HepG2 (cell line): ENCODE data around the gene ABCB9. TPM values are rescaled to one million over a fixed set of nuclear protein-coding genes. Genes with fewer than 3 reads are reported as not detected.

Experiments used
- ATAC-seq: fragments of 200-7000 bp; cut with Tn5 transposase; 3 replicates; pipeline ENCODE4 v1.9.1; 2020; ENCODE audit warnings: mild to moderate bottlenecking, moderate library complexity
- BruUV-seq: library from RNA; stranded (reverse); fragments of 400-500 nt; replicated peaks from 2 replicates; lab custom pipeline; 2021; lab: Mats Ljungman, UMichigan
- CTCF ChIA-PET: fragments of 300-600 bp; formaldehyde crosslinking; extraction: SDS; loops from one replicate; lab custom pipeline; 2021; ENCODE audit warnings: low total read pairs, inconsistent platforms, low intra/inter-chr PET ratio; lab: Yijun Ruan, JAX
- POLR2A ChIA-PET: fragments of 350-600 bp; sonication (Branson Sonifier 250); formaldehyde crosslinking; loops from one replicate; lab custom pipeline; 2020; ENCODE audit warnings: antibody characterized with exemption, inconsistent platforms; lab: Yijun Ruan, JAX
- DNase-seq: peaks from one replicate; pipeline ENCODE4 v3.0.0-alpha.2; 2015; ENCODE audit warnings: low spot score
- FAIRE-seq: peaks from 3 replicates; lab custom pipeline; 2011; peaks lifted over from hg19 to GRCh38; lab: Jason Lieb, UNC
- H2AFZ ChIP-seq: one replicate; pipeline ENCODE4 v1.6.1; 2011; ENCODE audit warnings: low read length, inconsistent platforms
- H3K27ac ChIP-seq: fragments of 300-600 bp; 3 replicates; pipeline ENCODE4 v1.8.0; 2011; ENCODE audit warnings: mixed run types, mild to moderate bottlenecking, mixed read lengths, low read length, inconsistent platforms; ENCODE audit not compliant: insufficient read depth; ENCODE audit errors: extremely low read length
- H3K27me3 ChIP-seq, 2 experiments: fragments of 200-600 bp in 1 of 2; 2 replicates in 1 of 2; 3 replicates in 1 of 2; pipeline versions ENCODE4 v1.6.0 to v1.8.0; 2011; ENCODE audit warnings: low read length in 2 of 2, mild to moderate bottlenecking in 2 of 2, moderate library complexity in 2 of 2, inconsistent platforms in 1 of 2; ENCODE audit not compliant: insufficient read depth in 2 of 2, control insufficient read depth in 1 of 2
- H3K36me3 ChIP-seq, 2 experiments: fragments of 200-600 bp in 1 of 2; replicated peaks in 1 of 2; 2 replicates in 1 of 2; 3 replicates in 1 of 2; pipeline versions ENCODE4 v1.5.1 to v1.8.0; 2011; ENCODE audit warnings: low read length in 2 of 2, inconsistent platforms in 1 of 2; ENCODE audit not compliant: insufficient read depth in 2 of 2, control insufficient read depth in 1 of 2
- H3K4me1 ChIP-seq: 2 replicates; pipeline ENCODE4 v1.5.1; 2012; ENCODE audit warnings: low read length, inconsistent platforms; ENCODE audit not compliant: insufficient read depth
- H3K4me2 ChIP-seq: 2 replicates; pipeline ENCODE4 v1.6.0; 2011; ENCODE audit warnings: low read depth, low read length, inconsistent platforms
- H3K4me3 ChIP-seq, 3 experiments: fragments of 200-600 bp in 1 of 3; sonication (generic), shearing (Covaris generic) in 1 of 3; replicated peaks in 1 of 3; 2 replicates each; pipeline ENCODE4 v1.5.1; 2011 to 2016; ENCODE audit warnings: low read length in 3 of 3, inconsistent platforms in 2 of 3, low read depth in 2 of 3, mild to moderate bottlenecking in 2 of 3, control low read depth in 1 of 3, mixed read lengths in 1 of 3; ENCODE audit not compliant: insufficient read depth in 1 of 3
- H3K79me2 ChIP-seq: one replicate; pipeline ENCODE4 v1.6.1; 2011; ENCODE audit warnings: low read length, inconsistent platforms; ENCODE audit not compliant: insufficient read depth
- H3K9ac ChIP-seq: 2 replicates; pipeline ENCODE4 v1.6.0; 2011; ENCODE audit warnings: mild to moderate bottlenecking, low read depth, low read length, inconsistent platforms; ENCODE audit not compliant: insufficient read depth
- H3K9me3 ChIP-seq: 2 replicates; pipeline ENCODE4 v1.5.1; 2012; ENCODE audit warnings: mild to moderate bottlenecking, low read length
- H4K20me1 ChIP-seq: 2 replicates; pipeline ENCODE4 v1.6.0; 2011; ENCODE audit warnings: inconsistent platforms, mild to moderate bottlenecking, low read length, moderate library complexity; ENCODE audit not compliant: insufficient read depth
- AGO1 ChIP-seq: fragments of 200-400 bp; formaldehyde crosslinking; IDR thresholded peaks from 2 replicates; pipeline ENCODE4 v1.6.1; 2017; ENCODE audit warnings: mild to moderate bottlenecking, low read depth, low read length, moderate library complexity; ENCODE audit not compliant: poor library complexity, severe bottlenecking
- ARNT ChIP-seq: fragments of 450-650 bp; IDR thresholded peaks from 2 replicates; pipeline ENCODE4 v1.6.1; 2017
- KDM2A ChIP-seq: sonication (generic); formaldehyde crosslinking; IDR thresholded peaks from 2 replicates; pipeline ENCODE4 v1.4.0; 2020; ENCODE audit warnings: low read depth, missing genetic modification reagents, borderline replicate concordance
- RBFOX2 ChIP-seq: fragments of 200-400 bp; formaldehyde crosslinking; IDR thresholded peaks from 2 replicates; pipeline ENCODE4 v1.6.1; 2017; ENCODE audit warnings: low read depth, mild to moderate bottlenecking, low read length
- ZBTB20 ChIP-seq: sonication (generic); formaldehyde crosslinking; IDR thresholded peaks from 2 replicates; pipeline ENCODE4 v1.8.1; 2023; ENCODE audit warnings: missing genetic modification reagents, low read depth, mild to moderate bottlenecking, borderline replicate concordance
- ZNF296 ChIP-seq: sonication (generic); formaldehyde crosslinking; conservative IDR thresholded peaks from 2 replicates; pipeline ENCODE4 v1.5.0; 2020; ENCODE audit warnings: mild to moderate bottlenecking, missing genetic modification reagents
- ZNF441 ChIP-seq: sonication (generic); formaldehyde crosslinking; IDR thresholded peaks from 2 replicates; pipeline ENCODE4 v1.7.0; 2021; ENCODE audit warnings: missing genetic modification reagents, borderline replicate concordance
- ZNF543 ChIP-seq: sonication (generic); formaldehyde crosslinking; IDR thresholded peaks from 2 replicates; pipeline ENCODE4 v1.4.0; 2020; ENCODE audit warnings: mild to moderate bottlenecking, missing genetic modification reagents
- ZNF605 ChIP-seq: sonication (generic); formaldehyde crosslinking; IDR thresholded peaks from 2 replicates; pipeline ENCODE4 v1.8.0; 2022; ENCODE audit warnings: mild to moderate bottlenecking, missing genetic modification reagents
- WGBS: methylation state at CpG from one replicate; pipeline ENCODE4 v1.1.6; 2017; ENCODE audit warnings: low lambda C conversion rate; 5-methylcytosine and 5-hydroxymethylcytosine counted together
- in situ Hi-C: cut with HindIII; loops from 2 replicates; pipeline ENCODE4 v1.10.0; 2017; ENCODE audit warnings: low pct_unique_long_range_greater_than_20kb; ENCODE audit not compliant: extremely low pct_ligation_motif_present
- intact Hi-C: fragments of 100-400 bp; cut with micrococcal nuclease; formaldehyde crosslinking; loops from one replicate; pipeline ENCODE4 v1.10.0; 2022; ENCODE audit not compliant: unreplicated experiment
- polyA plus RNA-seq, 8 experiments: library from polyadenylated mRNA; depleted of rRNA in 3 of 8; stranded (reverse) in 7 of 8; unstranded in 1 of 8; fragments of >200 nt; fragmentation: Illumina TruSeq in 4 of 8; extraction: Trizol in 4 of 8; gene quantifications; 2 replicates each; pipeline versions ENCODE4 v1.2.1 to v1.2.3, GENCODE V29; 2011 to 2016; ENCODE audit warnings: low read depth in 4 of 8, missing spikeins in 1 of 8, mixed read lengths in 1 of 8; ENCODE audit not compliant: insufficient read depth in 1 of 8
- total RNA-seq, 5 experiments: library from RNA; depleted of rRNA; stranded (reverse); fragments of >200 nt; fragmentation: Illumina TruSeq; extraction: Trizol; gene quantifications; 2 replicates each; pipeline ENCODE4 v1.2.3, GENCODE V29; 2016; ENCODE audit warnings: low read depth in 1 of 5

ABCB9 gene
- total and polyA plus RNA-seq, 2 of the 13 experiments (the other 11 are each of a cell fraction or from before 2014, with no cell fraction given) = 5.1 to 6.0 TPM

- ATAC-seq (no peak), DNase-seq (no peak), FAIRE-seq (no peak)
- CTCF ChIA-PET = no interaction called here
- no peaks in the 10 kb centered on the region for H4K20me1 ChIP-seq
- H3K4me2 ChIP-seq = peak overlapping the region; percentile 96
- H3K27me3 ChIP-seq = no peaks in the 10 kb centered on the region; a peak in 1 of 5 replicates
- TSS peak; percentile 70 for BruUV-seq
- in situ Hi-C loops = no loop called here
- intact Hi-C loops = loop anchor here (5.0 kb wide), 1 partner anchor 250 kb away; the partner anchor contains the start of genes MPHOSPH9 and MTRFR
- peaks cover 64% of the 10 kb centered on the region for H3K4me1 ChIP-seq
- peaks cover 4 to 13% of the 10 kb centered on the region in 2 experiments; a peak in 3 of 5 replicates for H3K36me3 ChIP-seq
- peak overlapping the region in 2 of 3 experiments; percentile 97 to 99; a peak in 3 of 6 replicates for H3K4me3 ChIP-seq
- 77% methylated on average over 5 of the region's 11 CpGs for WGBS
- no peaks in the 10 kb centered on the region for H3K9me3 ChIP-seq
- TF ChIP-seq ZNF296 (CRISPR knock-in tag) (no peak), ARNT (no peak), RBFOX2 (peak; percentile 63), AGO1 (peak; percentile 23), ZBTB20 (CRISPR knock-in tag) (no peak), ZNF441 (CRISPR knock-in tag) (no peak), KDM2A (CRISPR knock-in tag) (peak; percentile 26; the same call in 1 of the 2 replicates), ZNF605 (CRISPR knock-in tag) (0 out of 2 replicates have a peak, but pooled peaks have one; percentile 32), ZNF543 (peak; percentile 64; the same call in 1 of the 2 replicates)
- TF ChIP-seq, all 625 proteins: peak for 5
- POLR2A ChIA-PET = interaction anchor here (1.0 to 5.0 kb wide), 3 partner anchors 8 to 250 kb away, joined by 3 to 49 read pairs (median 42); partner anchors contain the start of genes ABCB9, MPHOSPH9, MTRFR and OGFOD2
- Histone ChIP-seq H3K9ac (peak overlapping the region; percentile 94; the same call in 1 of the 2 replicates), H3K27ac (peak overlapping the region; percentile 93), H2AFZ (no peak overlapping the region), H3K79me2 (peaks cover 32% of the 10 kb centered on the region)
These were observed 16.2 kb upstream of the ABCB9 start for GRCh38 chr12:122982477-122982815.
